Activated CD4-positive, alpha-beta T cell treated with anti-CD3 and anti-CD28 coated beads, Interleukin-2, amount 10 ng/mL, durations not matched to agents 24 days and 14 days (primary cell): Measurements from ENCODE around the gene SPINDOC. TPM values are rescaled to one million over a fixed set of nuclear protein-coding genes. Genes with fewer than 3 reads are reported as not detected.
"Not testable (repeated sequence)": the region's sequence is repeated elsewhere in the genome, so short reads cannot be mapped to it uniquely, and the experiment has no call there.

Experiments
- DNase-seq: peaks from one replicate; pipeline ENCODE4 v3.0.0; 2022
- H3K27ac Mint-ChIP-seq: one replicate; pipeline ENCODE4 v1.8.0; 2022; ENCODE audit warnings: mild to moderate bottlenecking, mixed read lengths
- H3K27me3 Mint-ChIP-seq: one replicate; pipeline ENCODE4 v1.8.0; 2022; ENCODE audit warnings: mixed read lengths
- H3K36me3 Mint-ChIP-seq: one replicate; pipeline ENCODE4 v1.8.0; 2022; ENCODE audit warnings: low read depth, mild to moderate bottlenecking, mixed read lengths
- H3K4me1 Mint-ChIP-seq: one replicate; pipeline ENCODE4 v1.8.0; 2021; ENCODE audit warnings: mixed read lengths
- H3K4me3 Mint-ChIP-seq: one replicate; pipeline ENCODE4 v1.8.0; 2022; ENCODE audit warnings: mild to moderate bottlenecking, moderate library complexity, mixed read lengths
- H3K9me3 Mint-ChIP-seq: one replicate; pipeline ENCODE4 v1.8.0; 2021; ENCODE audit warnings: mixed read lengths
- intact Hi-C: fragments of 100-400 bp; cut with micrococcal nuclease; formaldehyde crosslinking; loops from one replicate; pipeline ENCODE4 v1.15.1; 2023
- total RNA-seq: library from RNA; stranded (reverse); gene quantifications from 2 replicates; pipeline ENCODE4 v1.2.3, GENCODE V29; 2022

Gene SPINDOC
- total RNA-seq, 1 donor from 2014 or later = 65.8 TPM

GRCh38 chr11:63810383-63810782 lies 2.9 kb upstream of the SPINDOC start:
- DNase-seq, H3K4me3 Mint-ChIP-seq, intact Hi-C loops, H3K27ac Mint-ChIP-seq, H3K27me3 Mint-ChIP-seq, H3K36me3 Mint-ChIP-seq, H3K9me3 Mint-ChIP-seq: not testable (repeated sequence)
- peaks cover 16% of the 10 kb centered on the region for H3K4me1 Mint-ChIP-seq

GRCh38 chr11:63811522-63811921 lies 1.7 kb upstream of the SPINDOC start:
- no peak for DNase-seq
- intact Hi-C loops = no loop called here
- H3K4me3 Mint-ChIP-seq = peak overlapping the region; percentile 8
- H3K9me3 Mint-ChIP-seq = no peaks in the 10 kb centered on the region
- H3K36me3 Mint-ChIP-seq = peaks cover 15% of the 10 kb centered on the region
- peaks cover 25% of the 10 kb centered on the region for H3K4me1 Mint-ChIP-seq
- no peak overlapping the region for H3K27ac Mint-ChIP-seq
- H3K27me3 Mint-ChIP-seq = peaks cover 3% of the 10 kb centered on the region

- Mint-ChIP-seq H3K27ac (peak overlapping the region; percentile 78), H3K9me3 (no peaks in the 10 kb centered on the region), H3K4me1 (peaks cover 30% of the 10 kb centered on the region), H3K36me3 (peaks cover 27% of the 10 kb centered on the region), H3K27me3 (peaks cover 3% of the 10 kb centered on the region), H3K4me3 (peak overlapping the region; percentile 86)
- peak; percentile 85 for DNase-seq
- intact Hi-C loops = loop anchor here (1.0 to 2.0 kb wide), 3 partner anchors 25 to 131 kb away; partner anchors contain the start of gene MARK2
Observed at GRCh38 chr11:63813563-63814382, 517 bp downstream of the SPINDOC start.

GRCh38 chr11:63814383-63814736 lies 1.1 kb downstream of the SPINDOC start:
- Mint-ChIP-seq H3K27ac (peak overlapping the region; percentile 78), H3K4me1 (peaks cover 30% of the 10 kb centered on the region), H3K36me3 (peaks cover 30% of the 10 kb centered on the region), H3K27me3 (peaks cover 3% of the 10 kb centered on the region), H3K9me3 (no peaks in the 10 kb centered on the region), H3K4me3 (peak overlapping the region; percentile 86)
- intact Hi-C loops = no loop called here
- no peak for DNase-seq

- Mint-ChIP-seq H3K27ac (no peak overlapping the region), H3K27me3 (peaks cover 2% of the 10 kb centered on the region), H3K4me3 (no peak overlapping the region), H3K4me1 (peaks cover 28% of the 10 kb centered on the region), H3K36me3 (peaks cover 42% of the 10 kb centered on the region), H3K9me3 (no peaks in the 10 kb centered on the region)
- no peak for DNase-seq
- intact Hi-C loops = no loop called here
Observed at GRCh38 chr11:63816166-63816565, 2.9 kb downstream of the SPINDOC start.

GRCh38 chr11:63816732-63817131 lies 3.5 kb downstream of the SPINDOC start:
- Mint-ChIP-seq H3K9me3 (no peaks in the 10 kb centered on the region), H3K27ac (no peak overlapping the region), H3K36me3 (peaks cover 47% of the 10 kb centered on the region), H3K4me3 (no peak overlapping the region), H3K27me3 (no peaks in the 10 kb centered on the region), H3K4me1 (peaks cover 28% of the 10 kb centered on the region)
- DNase-seq = no peak
- intact Hi-C loops = no loop called here

GRCh38 chr11:63817758-63818498 lies 4.7 kb downstream of the SPINDOC start:
- Mint-ChIP-seq H3K4me3 (no peak overlapping the region), H3K4me1 (peaks cover 28% of the 10 kb centered on the region), H3K27me3 (no peaks in the 10 kb centered on the region), H3K27ac (no peak overlapping the region), H3K9me3 (no peaks in the 10 kb centered on the region), H3K36me3 (peaks cover 53% of the 10 kb centered on the region)
- no peak for DNase-seq
- intact Hi-C loops = no loop called here

- H3K4me3 Mint-ChIP-seq = no peak overlapping the region
- peaks cover 59% of the 10 kb centered on the region for H3K36me3 Mint-ChIP-seq
- intact Hi-C loops = no loop called here
- peaks cover 28% of the 10 kb centered on the region for H3K4me1 Mint-ChIP-seq
- DNase-seq = no peak
- H3K9me3 Mint-ChIP-seq = no peaks in the 10 kb centered on the region
- no peak overlapping the region for H3K27ac Mint-ChIP-seq
- H3K27me3 Mint-ChIP-seq = no peaks in the 10 kb centered on the region
Observed at GRCh38 chr11:63818609-63819008, 5.4 kb downstream of the SPINDOC start.

GRCh38 chr11:63821411-63821810 lies 8.2 kb downstream of the SPINDOC start:
- Mint-ChIP-seq H3K36me3 (peaks cover 68% of the 10 kb centered on the region), H3K27me3 (no peaks in the 10 kb centered on the region), H3K4me3 (no peak overlapping the region), H3K4me1 (peaks cover 7% of the 10 kb centered on the region), H3K27ac (no peak overlapping the region), H3K9me3 (no peaks in the 10 kb centered on the region)
- intact Hi-C loops = no loop called here
- DNase-seq = no peak

GRCh38 chr11:63826471-63827190 lies 13.4 kb downstream of the SPINDOC start:
- no peaks in the 10 kb centered on the region for H3K9me3 Mint-ChIP-seq
- peaks cover 2% of the 10 kb centered on the region for H3K4me1 Mint-ChIP-seq
- no peak overlapping the region for H3K4me3 Mint-ChIP-seq
- H3K27me3 Mint-ChIP-seq = no peaks in the 10 kb centered on the region
- intact Hi-C loops = no loop called here
- peaks cover 42% of the 10 kb centered on the region for H3K36me3 Mint-ChIP-seq
- no peak for DNase-seq
- H3K27ac Mint-ChIP-seq = no peak overlapping the region

- Mint-ChIP-seq H3K27ac (no peak overlapping the region), H3K9me3 (no peaks in the 10 kb centered on the region), H3K36me3 (peaks cover 20% of the 10 kb centered on the region), H3K4me1 (no peaks in the 10 kb centered on the region), H3K27me3 (no peaks in the 10 kb centered on the region), H3K4me3 (no peak overlapping the region)
- intact Hi-C loops = no loop called here
- DNase-seq = no peak
Observed at GRCh38 chr11:63829823-63830489, 16.7 kb downstream of the SPINDOC start.

- no peak overlapping the region for H3K27ac Mint-ChIP-seq
- no peaks in the 10 kb centered on the region for H3K9me3 Mint-ChIP-seq
- H3K36me3 Mint-ChIP-seq = peaks cover 8% of the 10 kb centered on the region
- DNase-seq = no peak
- intact Hi-C loops = no loop called here
- no peaks in the 10 kb centered on the region for H3K4me1 Mint-ChIP-seq
- no peak overlapping the region for H3K4me3 Mint-ChIP-seq
- H3K27me3 Mint-ChIP-seq = no peaks in the 10 kb centered on the region
Observed at GRCh38 chr11:63831326-63831725, 18.1 kb downstream of the SPINDOC start.

GRCh38 chr11:63832336-63832735 lies 19.1 kb downstream of the SPINDOC start:
- no peaks in the 10 kb centered on the region for H3K27me3 Mint-ChIP-seq
- no peak overlapping the region for H3K27ac Mint-ChIP-seq
- H3K4me3 Mint-ChIP-seq = no peak overlapping the region
- peaks cover 6% of the 10 kb centered on the region for H3K36me3 Mint-ChIP-seq
- H3K9me3 Mint-ChIP-seq = no peaks in the 10 kb centered on the region
- intact Hi-C loops = no loop called here
- DNase-seq = no peak
- peaks cover 6% of the 10 kb centered on the region for H3K4me1 Mint-ChIP-seq
